ENCODE results near the gene PRDM15. TPM values are rescaled to one million over a fixed set of nuclear protein-coding genes. Genes with fewer than 3 reads are reported as not detected.

The PRDM15 gene
- total and polyA plus RNA-seq, 7 donors = 1.2 to 6.9 (median 4.6) TPM

- TF ChIP-seq CTCF (IDR thresholded peaks at IDR 0.05) (no peak), POLR2A (IDR thresholded peaks at IDR 0.05) (no peak), POLR2AphosphoS5 (IDR thresholded peaks at IDR 0.05) (no peak), EP300 (IDR thresholded peaks at IDR 0.05) (no peak)
- Histone ChIP-seq H3K36me3 (peaks cover 3 to 66% (median 24%) of the 10 kb centered on the region in 4 donors), H3K4me1 (no peaks in the 10 kb centered on the region), H3K4me3 (no peak overlapping the region), H3K27me3 (no peaks in the 10 kb centered on the region), H3K27ac (no peak overlapping the region), H3K9me3 (no peaks in the 10 kb centered on the region)
- 85 to 92% methylated on average over 7 of the region's 7 CpGs for WGBS, 2 donors
- intact Hi-C loops (cut with DNase I) = no loop called here
- DNase-seq = no peak
These were observed 41.3 kb downstream of the PRDM15 start for GRCh38 chr21:41837756-41838297.

DNA sequence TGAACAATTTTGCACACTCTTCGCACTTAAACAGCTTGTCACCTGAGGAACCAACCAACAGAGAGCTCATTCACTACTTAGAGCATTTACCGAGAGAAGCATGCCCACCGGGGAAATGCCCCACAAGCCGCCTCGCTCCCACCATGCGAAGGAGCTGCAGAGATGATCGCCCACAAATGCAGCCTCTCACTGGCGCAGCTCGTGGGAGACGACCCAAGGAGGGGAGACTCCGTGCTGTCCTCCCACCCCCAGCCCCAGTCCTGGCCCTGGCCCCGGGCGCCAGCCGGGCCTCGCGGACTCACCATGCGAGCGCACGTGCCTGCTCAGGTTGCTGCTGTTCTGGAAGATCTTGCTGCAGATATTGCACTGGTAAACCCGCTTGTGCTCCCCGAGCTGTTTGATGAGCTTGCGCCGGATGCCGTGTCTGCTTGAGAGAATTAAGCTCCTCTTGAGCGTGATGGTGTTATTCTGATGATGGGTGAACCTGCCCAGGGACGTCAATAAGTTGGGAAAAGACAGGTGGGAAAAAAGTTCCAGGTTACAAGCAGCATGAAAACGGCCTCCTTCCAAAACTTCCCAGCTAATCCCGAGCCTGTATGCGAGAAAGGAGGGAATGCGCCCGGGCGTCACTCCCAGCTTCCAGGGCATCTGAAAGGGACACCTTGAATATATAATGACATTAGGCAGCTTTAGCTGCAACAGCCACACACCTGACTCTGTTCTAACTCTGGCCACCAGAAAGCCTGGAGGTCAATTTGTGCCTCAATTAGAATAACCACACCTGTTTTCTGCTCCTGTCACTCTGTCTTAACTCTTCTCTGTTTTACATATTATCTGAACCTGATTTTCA, 42.8 kb downstream of the PRDM15 start:
- no peak overlapping the region for H3K27ac ChIP-seq
- no peak overlapping the region for H3K4me3 ChIP-seq
- no peaks in the 10 kb centered on the region for H3K9me3 ChIP-seq
- DNase-seq = no peak
- no peaks in the 10 kb centered on the region for H3K4me1 ChIP-seq
- H3K36me3 ChIP-seq = peaks cover 3 to 64% (median 24%) of the 10 kb centered on the region in 4 donors
- intact Hi-C loops (cut with DNase I) = no loop called here
- TF ChIP-seq CTCF (IDR thresholded peaks at IDR 0.05) (no peak), EP300 (IDR thresholded peaks at IDR 0.05) (no peak), POLR2AphosphoS5 (IDR thresholded peaks at IDR 0.05) (no peak), POLR2A (IDR thresholded peaks at IDR 0.05) (no peak)
- WGBS, 2 donors = 95% methylated on average over 32 of the region's 32 CpGs
- H3K27me3 ChIP-seq = no peaks in the 10 kb centered on the region

DNA sequence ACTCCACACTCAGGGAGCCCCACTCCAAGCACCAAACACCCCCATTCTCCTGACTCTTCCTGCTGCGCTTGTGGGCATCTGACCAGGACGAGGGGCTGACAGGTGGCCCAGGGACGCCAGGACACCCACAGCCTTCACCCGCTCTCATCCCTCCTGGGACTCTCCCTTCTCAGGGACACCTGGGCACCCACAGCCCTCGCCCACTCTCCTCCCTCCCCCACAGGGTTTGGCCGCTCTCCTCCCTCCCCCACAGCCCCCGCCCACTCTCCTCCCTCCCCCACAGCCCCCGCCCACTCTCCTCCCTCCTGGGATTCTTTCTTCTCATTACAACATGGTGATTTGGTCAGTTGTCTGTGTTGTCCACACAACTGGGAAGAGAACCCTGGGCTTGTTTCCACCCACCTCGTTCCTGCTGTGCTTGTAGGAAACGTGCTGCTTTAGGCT, 43.4 kb downstream of the PRDM15 start:
- no peak for DNase-seq
- 75 to 76% methylated on average over 10 of the region's 10 CpGs for WGBS, 2 donors
- H3K27ac ChIP-seq = no peak overlapping the region

DNA sequence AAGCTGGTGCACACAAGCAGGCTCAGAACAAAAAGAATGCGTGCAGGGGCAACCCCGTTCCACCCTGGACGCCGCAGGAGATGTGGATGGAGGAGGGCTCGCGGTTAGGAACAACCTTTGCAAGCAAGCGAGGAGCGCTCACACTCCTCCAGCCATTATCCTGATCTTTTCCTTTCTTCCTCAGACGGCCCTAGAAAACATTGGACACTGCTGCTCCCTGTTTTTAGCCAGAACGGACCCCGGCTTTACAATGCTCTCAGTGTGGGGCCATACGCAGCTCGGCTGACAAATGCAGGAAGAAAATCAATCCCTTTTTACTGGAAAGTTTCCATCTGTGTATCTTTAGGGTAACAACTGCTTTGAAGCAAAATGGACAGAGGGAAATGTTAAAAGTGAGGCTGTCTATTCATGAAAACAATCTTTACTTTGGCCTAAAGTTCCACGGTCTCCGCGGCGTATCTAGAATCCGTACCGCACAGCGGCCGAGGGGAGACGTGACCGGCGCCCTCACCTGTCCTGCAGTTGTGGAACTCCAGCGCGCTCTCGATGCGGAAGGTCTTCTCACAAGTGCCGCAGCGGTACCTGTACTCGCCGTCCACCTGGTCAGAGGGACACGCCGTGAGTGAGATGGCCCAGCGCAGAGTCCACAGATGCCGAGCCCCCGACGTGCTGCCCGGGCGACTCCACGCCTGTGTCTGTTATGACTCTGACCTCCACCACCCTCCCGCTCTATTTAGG, 44.0 kb downstream of the PRDM15 start:
- TF ChIP-seq POLR2A (IDR thresholded peaks at IDR 0.05) = no peak
- TF ChIP-seq POLR2AphosphoS5 (IDR thresholded peaks at IDR 0.05) = no peak
- TF ChIP-seq EP300 (IDR thresholded peaks at IDR 0.05) = no peak
- no peak for TF ChIP-seq CTCF (IDR thresholded peaks at IDR 0.05)
- intact Hi-C loops (cut with DNase I) = no loop called here
- 95 to 96% methylated on average over 42 of the region's 42 CpGs for WGBS, 2 donors
- Histone ChIP-seq H3K27me3 (no peaks in the 10 kb centered on the region), H3K4me1 (no peaks in the 10 kb centered on the region), H3K27ac (no peak overlapping the region), H3K9me3 (no peaks in the 10 kb centered on the region), H3K36me3 (peaks cover 3 to 57% (median 24%) of the 10 kb centered on the region in 4 donors), H3K4me3 (no peak overlapping the region)
- peak; percentile 53 for DNase-seq

More for the DNA sequence above, 43.4 kb downstream of the PRDM15 start:
- no peaks in the 10 kb centered on the region for H3K4me1 ChIP-seq
- intact Hi-C loops (cut with DNase I) = no loop called here
- peaks cover 3 to 61% (median 24%) of the 10 kb centered on the region in 4 donors for H3K36me3 ChIP-seq
- no peaks in the 10 kb centered on the region for H3K9me3 ChIP-seq
- TF ChIP-seq POLR2A (IDR thresholded peaks at IDR 0.05) (no peak), POLR2AphosphoS5 (IDR thresholded peaks at IDR 0.05) (no peak), CTCF (IDR thresholded peaks at IDR 0.05) (no peak), EP300 (IDR thresholded peaks at IDR 0.05) (no peak)
- no peak overlapping the region for H3K4me3 ChIP-seq
- no peaks in the 10 kb centered on the region for H3K27me3 ChIP-seq
